Muscle of leg (tissue), 11 donors: ENCODE data around the gene GPR34. TPM values are rescaled to one million over a fixed set of nuclear protein-coding genes. Genes with fewer than 3 reads are reported as not detected.

ENCODE experiments used
- DNase-seq: peaks from one replicate; pipeline ENCODE4 v3.0.0; 2013
- H3K27ac ChIP-seq: one replicate; pipeline ENCODE4 v1.5.1; 2013; ENCODE audit warnings: mild to moderate bottlenecking, low read length, control low read depth
- H3K27me3 ChIP-seq: one replicate; pipeline ENCODE4 v1.6.1; 2013; ENCODE audit warnings: low read length; ENCODE audit not compliant: control insufficient read depth, insufficient read depth
- H3K36me3 ChIP-seq: one replicate; pipeline ENCODE4 v1.6.1; 2013; ENCODE audit warnings: low read length; ENCODE audit not compliant: control insufficient read depth, insufficient read depth
- H3K4me1 ChIP-seq: one replicate; pipeline ENCODE4 v1.6.1; 2013; ENCODE audit warnings: low read length; ENCODE audit not compliant: control insufficient read depth, insufficient read depth
- H3K4me3 ChIP-seq: one replicate; pipeline ENCODE4 v1.5.1; 2013; ENCODE audit warnings: low read length, control low read depth
- H3K9me3 ChIP-seq: replicated peaks from 2 replicates; pipeline ENCODE4 v1.6.1; 2013; ENCODE audit warnings: low read depth, low read length; ENCODE audit not compliant: control insufficient read depth
- WGBS: methylation state at CpG from one replicate; pipeline ENCODE4 v1.1.5; 2013; ENCODE audit warnings: missing lambda C conversion rate; ENCODE audit not compliant: insufficient coverage; 5-methylcytosine and 5-hydroxymethylcytosine counted together
- polyA plus RNA-seq, 8 donors: library from polyadenylated mRNA; unstranded; fragments of 120-200 nt; gene quantifications; one replicate each; pipeline versions ENCODE4 v1.2.1 to v1.2.3, GENCODE V29; 2013; ENCODE audit warnings: inconsistent platforms in 1 of 8, low replicate concordance in 1 of 8; ENCODE audit not compliant: insufficient read length in 8 of 8, insufficient read depth in 1 of 8
- total RNA-seq: library from RNA; stranded (reverse); fragments of 120-200 nt; gene quantifications from one replicate; pipeline ENCODE4 v1.2.4, GENCODE V29; 2013

GPR34 gene
- total and polyA plus RNA-seq, 9 donors, result 3.7 to 8.8 (median 7.1) TPM

- WGBS, result no CpG with 5 or more reads among the region's 3 CpGs
- no peak overlapping the region for H3K4me3 ChIP-seq
- no peaks in the 10 kb centered on the region for H3K4me1 ChIP-seq
- H3K9me3 ChIP-seq, result no peaks in the 10 kb centered on the region
- no peak overlapping the region for H3K27ac ChIP-seq
- no peaks in the 10 kb centered on the region for H3K36me3 ChIP-seq
- DNase-seq, result no peak
- peaks cover 10% of the 10 kb centered on the region for H3K27me3 ChIP-seq
Measured at GRCh38 chrX:41689711-41690110, 938 bp downstream of the GPR34 start.

- Histone ChIP-seq H3K27ac (peak overlapping the region; percentile 17), H3K36me3 (no peaks in the 10 kb centered on the region), H3K4me1 (no peaks in the 10 kb centered on the region), H3K4me3 (no peak overlapping the region), H3K27me3 (peaks cover 12% of the 10 kb centered on the region), H3K9me3 (no peaks in the 10 kb centered on the region)
- whole genome bisulfite sequencing, result no CpG with 5 or more reads among the region's 1 CpG
- DNase-seq, result peak; percentile 48
Measured at GRCh38 chrX:41692162-41692749, 3.5 kb downstream of the GPR34 start.

- 50% methylated on average over 1 of the region's 3 CpGs for WGBS
- no peaks in the 10 kb centered on the region for H3K9me3 ChIP-seq
- H3K4me3 ChIP-seq, result no peak overlapping the region
- no peak overlapping the region for H3K27ac ChIP-seq
- DNase-seq, result no peak
- H3K4me1 ChIP-seq, result no peaks in the 10 kb centered on the region
- H3K36me3 ChIP-seq, result no peaks in the 10 kb centered on the region
- peaks cover 10% of the 10 kb centered on the region for H3K27me3 ChIP-seq
Measured at GRCh38 chrX:41693024-41693423, 4.3 kb downstream of the GPR34 start.

GRCh38 chrX:41695426-41695825, 6.7 kb downstream of the GPR34 start:
- H3K27ac ChIP-seq, result no peak overlapping the region
- H3K4me3 ChIP-seq, result no peak overlapping the region
- H3K4me1 ChIP-seq, result no peaks in the 10 kb centered on the region
- WGBS, result 69% methylated on average over 3 of the region's 7 CpGs
- peak; percentile 9 for DNase-seq
- peaks cover 7% of the 10 kb centered on the region for H3K27me3 ChIP-seq
- H3K9me3 ChIP-seq, result no peaks in the 10 kb centered on the region
- no peaks in the 10 kb centered on the region for H3K36me3 ChIP-seq

GRCh38 chrX:41703574-41704029, 14.8 kb downstream of the GPR34 start:
- H3K27me3 ChIP-seq, result peaks cover 6% of the 10 kb centered on the region
- H3K9me3 ChIP-seq, result no peaks in the 10 kb centered on the region
- H3K4me1 ChIP-seq, result no peaks in the 10 kb centered on the region
- DNase-seq, result no peak
- H3K27ac ChIP-seq, result no peak overlapping the region
- H3K36me3 ChIP-seq, result no peaks in the 10 kb centered on the region
- no peak overlapping the region for H3K4me3 ChIP-seq

GRCh38 chrX:41705042-41705441, 16.3 kb downstream of the GPR34 start:
- no peak for DNase-seq
- H3K4me1 ChIP-seq, result no peaks in the 10 kb centered on the region
- WGBS, result no CpG with 5 or more reads among the region's 1 CpG
- H3K9me3 ChIP-seq, result no peaks in the 10 kb centered on the region
- no peaks in the 10 kb centered on the region for H3K36me3 ChIP-seq
- no peak overlapping the region for H3K4me3 ChIP-seq
- peaks cover 6% of the 10 kb centered on the region for H3K27me3 ChIP-seq
- no peak overlapping the region for H3K27ac ChIP-seq

- H3K27ac ChIP-seq, result peak overlapping the region; percentile 20
Measured at GRCh38 chrX:41705680-41706374, 17.1 kb downstream of the GPR34 start.

GRCh38 chrX:41707218-41707617, 18.4 kb downstream of the GPR34 start:
- H3K27ac ChIP-seq, result no peak overlapping the region
- H3K9me3 ChIP-seq, result no peaks in the 10 kb centered on the region
- peaks cover 14% of the 10 kb centered on the region for H3K27me3 ChIP-seq
- no peak for DNase-seq
- H3K4me1 ChIP-seq, result no peaks in the 10 kb centered on the region
- 43% methylated on average over 1 of the region's 1 CpG for WGBS
- H3K36me3 ChIP-seq, result no peaks in the 10 kb centered on the region
- H3K4me3 ChIP-seq, result no peak overlapping the region

More at GRCh38 chrX:41705680-41706374, 17.1 kb downstream of the GPR34 start:
- no peaks in the 10 kb centered on the region for H3K9me3 ChIP-seq
- 60% methylated on average over 2 of the region's 3 CpGs for WGBS
- H3K4me3 ChIP-seq, result no peak overlapping the region
- peak; percentile 71 for DNase-seq
- H3K4me1 ChIP-seq, result no peaks in the 10 kb centered on the region
- H3K36me3 ChIP-seq, result no peaks in the 10 kb centered on the region
- peaks cover 9% of the 10 kb centered on the region for H3K27me3 ChIP-seq

GRCh38 chrX:41708486-41708885, 19.7 kb downstream of the GPR34 start:
- no peaks in the 10 kb centered on the region for H3K9me3 ChIP-seq
- peak; percentile 12 for DNase-seq
- H3K4me1 ChIP-seq, result no peaks in the 10 kb centered on the region
- H3K4me3 ChIP-seq, result no peak overlapping the region
- WGBS, result no CpG with 5 or more reads among the region's 3 CpGs
- no peak overlapping the region for H3K27ac ChIP-seq
- H3K36me3 ChIP-seq, result no peaks in the 10 kb centered on the region
- peaks cover 17% of the 10 kb centered on the region for H3K27me3 ChIP-seq

GRCh38 chrX:41711021-41711667, 22.4 kb downstream of the GPR34 start:
- Histone ChIP-seq H3K27ac (no peak overlapping the region), H3K27me3 (peaks cover 17% of the 10 kb centered on the region)
- 79% methylated on average over 5 of the region's 5 CpGs for WGBS

More at GRCh38 chrX:41711021-41711667, 22.4 kb downstream of the GPR34 start:
- H3K4me1 ChIP-seq, result no peaks in the 10 kb centered on the region
- H3K4me3 ChIP-seq, result no peak overlapping the region
- DNase-seq, result no peak
- no peaks in the 10 kb centered on the region for H3K36me3 ChIP-seq
- no peaks in the 10 kb centered on the region for H3K9me3 ChIP-seq
